GM19351 (cell line): ENCODE results near the gene DES.

ENCODE experiments used
- ATAC-seq: cut with Tn5 transposase; IDR thresholded peaks from one replicate; pipeline ENCODE4 v1.9.1; 2021; ENCODE audit warnings: mild to moderate bottlenecking, moderate library complexity; ENCODE audit not compliant: unreplicated experiment

DES gene

GRCh38 chr2:219470429-219470828, 52.3 kb downstream of the DES start:
- no peak for ATAC-seq

- no peak for ATAC-seq
These were observed 53.5 kb downstream of the DES start for GRCh38 chr2:219471476-219472371.

- ATAC-seq = no peak
These were observed 54.5 kb downstream of the DES start for GRCh38 chr2:219472629-219473187.

- ATAC-seq = no peak
These were observed 55.3 kb downstream of the DES start for GRCh38 chr2:219473511-219473910.

GRCh38 chr2:219474285-219475060, 56.3 kb downstream of the DES start:
- ATAC-seq = no peak

GRCh38 chr2:219475278-219475677, 57.1 kb downstream of the DES start:
- ATAC-seq = no peak

GRCh38 chr2:219475697-219476651, 57.8 kb downstream of the DES start:
- peak; percentile 74 for ATAC-seq
